Measurements from ENCODE around the gene FOXK1. TPM values are rescaled to one million over a fixed set of nuclear protein-coding genes. Genes with fewer than 3 reads are reported as not detected.
A peak's percentile ranks its signal among the peaks of the same experiment; 100 is the strongest.
"Not testable (repeated sequence)": the region's sequence is repeated elsewhere in the genome, so short reads cannot be mapped to it uniquely, and the experiment has no call there.

The FOXK1 gene
- 4.2 TPM for polyA plus RNA-seq (2013, experiment 1 of 2)
- 5.6 TPM for polyA plus RNA-seq (2013, experiment 2 of 2)

DNA sequence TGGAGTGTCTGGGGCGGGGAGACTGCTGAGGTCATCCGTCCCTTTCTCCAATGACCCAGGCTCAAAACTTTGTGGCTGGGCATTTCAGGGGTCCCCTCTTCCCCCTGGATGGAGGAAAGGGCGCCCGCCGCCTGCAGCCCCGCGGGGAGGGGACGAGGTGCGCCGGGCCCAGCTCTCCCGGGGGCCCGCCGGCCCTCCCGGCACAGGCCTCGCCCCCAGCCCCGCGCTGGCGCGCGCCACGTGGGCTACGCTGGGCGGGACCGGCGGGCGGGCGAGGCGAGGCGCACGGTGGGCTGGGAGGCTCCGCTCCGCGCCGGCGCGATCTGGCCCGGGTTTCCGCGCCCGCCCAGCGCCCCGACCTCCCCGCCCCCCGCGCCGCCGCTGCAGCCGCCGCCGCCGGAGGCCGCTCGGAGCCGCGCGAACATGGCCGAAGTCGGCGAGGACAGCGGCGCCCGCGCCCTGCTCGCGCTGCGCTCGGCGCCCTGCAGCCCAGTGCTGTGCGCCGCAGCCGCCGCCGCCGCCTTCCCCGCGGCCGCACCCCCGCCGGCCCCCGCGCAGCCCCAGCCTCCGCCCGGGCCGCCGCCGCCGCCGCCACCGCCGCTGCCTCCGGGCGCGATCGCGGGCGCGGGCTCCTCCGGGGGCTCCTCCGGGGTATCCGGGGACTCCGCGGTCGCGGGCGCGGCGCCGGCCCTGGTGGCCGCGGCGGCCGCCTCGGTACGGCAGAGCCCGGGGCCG, at the start of gene FOXK1:
Gene FOXK1, plus strand, starts transcription at position 410 of the 735 bp plus-strand sequence. Its CDS starts 14 bp downstream, at position 424.
- H3K9ac ChIP-seq (ENCODE audit: low read depth, low read length) = peak within 1 kb of the TSS; percentile 78
- WGBS = 2% methylated on average over 116 of the region's 116 CpGs
- no peak within 1 kb of the TSS for H3K27ac ChIP-seq (ENCODE audit: low read depth, low read length)
- peak within 1 kb of the TSS; percentile 80 for H3K4me3 ChIP-seq (ENCODE audit: low read length)
- peaks cover 12% of the 10 kb centered on the region for H3K4me1 ChIP-seq (ENCODE audit: insufficient read depth, low read length)
- H3K36me3 ChIP-seq (ENCODE audit: insufficient read depth, low read length) = no peaks in the 10 kb centered on the region
- peaks cover 51% of the 10 kb centered on the region for H3K27me3 ChIP-seq (ENCODE audit: insufficient read depth, low read length)
- 0 out of 2 replicates have a peak, but pooled peaks cover 2% of the 10 kb centered on the region for H3K9me3 ChIP-seq (ENCODE audit: insufficient read depth, low read depth, low read length)

DNA sequence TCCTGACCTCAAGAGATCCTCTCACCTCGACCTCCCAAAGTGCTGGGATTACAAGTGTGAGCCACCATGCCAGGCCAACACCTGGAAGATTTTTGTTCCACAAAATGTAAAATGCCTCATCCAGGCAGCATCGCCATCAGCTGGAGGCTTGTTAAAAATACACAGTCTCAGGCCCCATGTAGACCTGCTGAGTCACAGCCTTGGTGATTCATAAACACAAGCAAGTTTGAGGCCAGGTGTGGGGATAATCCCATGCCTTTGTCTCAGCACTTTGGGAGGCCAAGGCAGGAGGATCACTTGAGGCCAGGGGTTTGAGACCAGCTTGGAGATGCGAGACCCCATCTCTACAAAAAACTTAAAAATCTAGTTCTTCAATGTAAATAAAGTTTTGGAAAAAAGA, 49.1 kb upstream of the FOXK1 start:
- Histone ChIP-seq H3K4me1 (ENCODE audit: insufficient read depth, low read length) (no peaks in the 10 kb centered on the region), H3K9ac (ENCODE audit: low read depth, low read length) (no peak overlapping the region), H3K4me3 (ENCODE audit: low read length) (no peak overlapping the region), H3K9me3 (ENCODE audit: insufficient read depth, low read depth, low read length) (no peaks in the 10 kb centered on the region), H3K27me3 (ENCODE audit: insufficient read depth, low read length) (peaks cover 41% of the 10 kb centered on the region), H3K36me3 (ENCODE audit: insufficient read depth, low read length) (no peaks in the 10 kb centered on the region), H3K27ac (ENCODE audit: low read depth, low read length) (no peak overlapping the region)
- 92% methylated on average over 2 of the region's 3 CpGs for WGBS

DNA sequence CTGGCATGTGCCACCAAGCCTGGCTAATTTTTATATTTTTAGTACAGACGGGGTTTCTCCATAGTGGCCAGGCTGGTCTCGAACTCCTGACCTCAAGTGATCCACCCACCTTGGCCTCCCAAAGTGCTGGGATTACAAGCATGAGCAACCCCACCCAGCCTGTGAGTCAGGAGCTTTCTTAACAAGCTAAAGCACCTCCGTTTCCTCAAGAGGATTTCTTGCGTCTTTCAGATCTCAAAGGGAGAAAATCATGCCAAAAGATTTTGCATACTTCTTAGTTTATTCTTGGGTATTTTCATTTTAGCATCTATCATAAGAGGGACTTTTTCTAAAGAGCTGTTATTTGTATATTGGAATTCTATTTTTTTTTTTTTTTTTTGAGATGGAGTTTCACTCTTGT, 47.9 kb upstream of the FOXK1 start:
- Histone ChIP-seq H3K4me3 (ENCODE audit: low read length) (no peak overlapping the region), H3K9me3 (ENCODE audit: insufficient read depth, low read depth, low read length) (no peaks in the 10 kb centered on the region), H3K9ac (ENCODE audit: low read depth, low read length) (no peak overlapping the region), H3K27me3 (ENCODE audit: insufficient read depth, low read length) (peaks cover 39% of the 10 kb centered on the region), H3K4me1 (ENCODE audit: insufficient read depth, low read length) (no peaks in the 10 kb centered on the region), H3K36me3 (ENCODE audit: insufficient read depth, low read length) (no peaks in the 10 kb centered on the region), H3K27ac (ENCODE audit: low read depth, low read length) (no peak overlapping the region)
- 87% methylated on average over 4 of the region's 4 CpGs for WGBS

DNA sequence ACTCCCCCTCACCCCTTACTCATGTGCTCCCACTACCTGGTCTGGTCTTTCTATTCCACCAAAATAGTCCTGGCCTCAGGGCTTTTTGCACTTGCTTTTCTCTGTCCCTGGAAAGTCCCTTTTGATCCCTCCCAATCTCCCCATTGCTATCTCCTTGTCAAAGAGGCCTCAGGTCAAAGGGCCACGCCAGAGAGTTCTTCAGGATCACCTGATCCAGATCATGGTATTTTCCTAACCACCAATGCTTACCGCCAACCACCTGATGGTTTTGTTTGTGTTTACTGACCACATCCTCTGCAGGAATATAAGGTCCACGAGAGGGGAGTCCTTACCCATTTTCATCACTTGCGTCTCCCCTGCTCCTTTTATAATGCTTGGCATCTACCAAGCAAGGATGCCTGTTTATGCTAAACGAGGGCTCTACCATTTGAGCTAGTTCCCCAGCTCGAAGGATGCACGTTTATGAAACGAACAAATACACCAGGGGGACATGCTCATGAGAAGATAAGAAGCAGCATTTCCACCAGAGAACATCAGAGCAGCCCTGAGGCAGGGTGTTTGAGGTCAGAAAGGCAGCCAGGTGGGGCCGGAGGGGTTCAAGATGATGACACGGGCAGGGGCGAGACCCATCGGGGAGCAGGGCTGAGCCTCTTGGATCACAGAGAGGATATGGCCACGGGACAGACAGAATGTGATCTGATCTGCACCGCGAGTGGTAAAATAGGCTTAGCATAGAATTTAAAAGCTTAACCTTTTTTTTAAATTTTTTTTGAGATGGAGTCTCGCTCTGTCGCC, 43.1 kb upstream of the FOXK1 start:
- no peak overlapping the region for H3K4me3 ChIP-seq (ENCODE audit: low read length)
- WGBS = 83% methylated on average over 17 of the region's 17 CpGs
- H3K36me3 ChIP-seq (ENCODE audit: insufficient read depth, low read length) = no peaks in the 10 kb centered on the region
- peaks cover 7% of the 10 kb centered on the region; the same call in 1 of the 2 replicates for H3K9me3 ChIP-seq (ENCODE audit: insufficient read depth, low read depth, low read length)
- H3K27ac ChIP-seq (ENCODE audit: low read depth, low read length) = no peak overlapping the region
- H3K9ac ChIP-seq (ENCODE audit: low read depth, low read length) = no peak overlapping the region
- H3K27me3 ChIP-seq (ENCODE audit: insufficient read depth, low read length) = peaks cover 13% of the 10 kb centered on the region
- H3K4me1 ChIP-seq (ENCODE audit: insufficient read depth, low read length) = peaks cover 3% of the 10 kb centered on the region; the same call in 1 of the 2 replicates

DNA sequence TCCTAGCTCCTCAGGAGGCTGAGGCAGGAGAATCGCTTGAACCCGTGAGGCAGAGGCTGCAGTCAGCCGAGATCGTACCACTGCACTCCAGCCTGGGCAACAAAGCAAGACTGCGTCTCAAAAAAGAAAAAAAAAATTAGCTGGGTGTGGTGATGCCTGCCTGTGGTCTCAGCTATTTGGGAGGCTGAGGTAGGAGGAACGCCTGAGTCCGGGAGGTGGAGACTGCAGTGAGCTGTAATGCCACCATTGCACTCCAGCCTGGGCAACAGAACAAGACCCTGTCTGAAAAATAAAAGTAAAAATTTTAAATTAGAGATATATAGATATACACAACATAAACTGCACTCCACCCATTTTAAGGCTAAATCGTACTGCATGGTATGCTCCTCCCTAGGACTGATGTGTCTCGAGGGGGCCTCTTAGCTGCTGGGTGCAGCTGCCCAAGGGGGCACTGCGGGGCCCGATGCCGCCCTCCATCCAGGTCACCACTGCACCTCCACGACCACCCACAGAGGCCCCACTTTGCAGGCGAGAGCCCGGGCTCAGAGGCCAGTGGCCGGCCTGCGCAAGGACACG, 40.9 kb upstream of the FOXK1 start:
- Histone ChIP-seq H3K27ac (ENCODE audit: low read depth, low read length) (no peak overlapping the region), H3K27me3 (ENCODE audit: insufficient read depth, low read length) (peaks cover 11% of the 10 kb centered on the region), H3K9me3 (ENCODE audit: insufficient read depth, low read depth, low read length) (peaks cover 7% of the 10 kb centered on the region; the same call in 1 of the 2 replicates), H3K4me1 (ENCODE audit: insufficient read depth, low read length) (peaks cover 3% of the 10 kb centered on the region; the same call in 1 of the 2 replicates), H3K4me3 (ENCODE audit: low read length) (peak overlapping the region; percentile 54), H3K9ac (ENCODE audit: low read depth, low read length) (peak overlapping the region; percentile 50; the same call in 1 of the 2 replicates), H3K36me3 (ENCODE audit: insufficient read depth, low read length) (no peaks in the 10 kb centered on the region)
- 50% methylated on average over 18 of the region's 18 CpGs for WGBS

DNA sequence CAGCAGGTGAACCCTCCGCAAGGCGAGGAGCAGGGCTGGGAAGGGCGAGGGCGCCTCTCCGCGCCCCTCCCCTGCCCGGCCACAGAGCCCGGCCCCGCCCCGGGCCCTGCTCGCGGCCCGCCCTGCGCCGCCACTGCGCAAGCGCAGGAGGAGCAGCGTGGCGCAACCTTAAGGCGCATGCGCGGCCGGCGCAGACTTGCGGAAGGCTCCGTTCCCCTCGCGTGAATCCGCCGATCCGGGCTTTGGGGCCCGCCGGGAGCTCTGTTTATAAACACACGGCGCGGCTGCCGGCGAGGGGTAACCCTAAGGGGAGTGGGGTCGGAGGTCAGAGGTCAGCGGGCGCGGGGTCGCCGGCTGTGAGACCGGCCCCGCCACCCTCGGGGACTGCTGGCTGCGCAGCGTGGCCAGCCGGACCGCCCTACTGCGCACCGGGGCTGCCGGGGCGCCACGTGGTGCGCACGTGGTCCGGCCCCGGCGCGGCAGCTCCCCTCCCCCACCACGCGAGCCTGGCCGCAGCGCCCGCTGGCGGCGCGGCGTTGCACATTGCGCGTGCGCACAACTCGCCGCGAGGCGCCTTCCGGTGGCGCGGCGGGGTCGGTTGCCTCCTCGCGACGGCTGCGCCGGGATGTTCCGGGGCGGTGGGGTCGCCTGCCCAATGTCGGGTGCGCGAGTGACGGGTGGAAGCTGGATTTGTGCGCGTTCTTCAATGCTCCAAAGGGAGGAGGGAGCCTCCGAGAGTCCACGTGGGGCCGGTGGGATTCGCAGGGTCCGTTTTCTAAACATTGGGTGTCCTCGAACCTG, 40.2 kb upstream of the FOXK1 start:
- Histone ChIP-seq H3K9me3 (ENCODE audit: insufficient read depth, low read depth, low read length) (peaks cover 7% of the 10 kb centered on the region; the same call in 1 of the 2 replicates), H3K36me3 (ENCODE audit: insufficient read depth, low read length) (no peaks in the 10 kb centered on the region), H3K27ac (ENCODE audit: low read depth, low read length) (peak overlapping the region; percentile 93; the same call in 1 of the 2 replicates), H3K4me3 (ENCODE audit: low read length) (peak overlapping the region; percentile 56), H3K27me3 (ENCODE audit: insufficient read depth, low read length) (peaks cover 11% of the 10 kb centered on the region), H3K4me1 (ENCODE audit: insufficient read depth, low read length) (peaks cover 3% of the 10 kb centered on the region; the same call in 1 of the 2 replicates), H3K9ac (ENCODE audit: low read depth, low read length) (peak overlapping the region; percentile 86)
- WGBS = under 1% methylated on average over 103 of the region's 103 CpGs

DNA sequence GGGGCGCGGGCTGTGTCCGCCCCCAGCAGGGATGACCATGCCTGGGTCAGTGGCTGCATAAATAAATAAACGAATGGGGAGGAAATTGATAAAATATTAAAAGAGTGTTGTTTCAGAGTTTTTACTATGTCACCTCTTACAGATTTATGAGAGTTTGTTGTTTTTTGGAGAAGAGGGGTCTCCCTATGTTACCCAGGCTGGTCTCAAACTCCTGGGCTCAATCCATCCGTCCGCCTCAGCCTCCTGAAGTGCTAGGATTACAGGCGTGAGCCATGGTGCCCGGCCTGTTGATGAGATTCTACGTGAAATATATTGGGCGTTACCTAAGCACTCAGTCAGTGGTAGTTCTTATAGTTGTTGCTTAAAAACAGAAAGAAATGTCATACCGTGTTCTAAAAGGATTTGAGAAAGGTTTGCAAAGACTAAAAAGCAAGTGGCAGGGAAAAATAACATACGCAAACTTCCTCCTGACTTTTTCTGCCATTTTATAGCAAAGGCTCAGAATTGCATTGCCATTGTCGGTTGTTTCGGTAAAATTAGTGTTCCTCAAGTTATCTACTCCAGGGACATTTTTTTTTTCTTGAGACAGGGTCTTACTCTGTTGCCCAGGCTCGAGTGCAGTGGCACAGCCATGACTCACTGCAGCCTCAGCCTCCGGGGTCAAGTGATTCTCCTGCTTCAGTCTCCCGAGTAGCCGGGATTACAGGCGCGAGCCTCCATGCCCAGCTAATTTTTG, 39.5 kb upstream of the FOXK1 start:
- Histone ChIP-seq H3K9ac (ENCODE audit: low read depth, low read length) (peak overlapping the region; percentile 86), H3K4me3 (ENCODE audit: low read length) (peak overlapping the region; percentile 56), H3K27me3 (ENCODE audit: insufficient read depth, low read length) (peaks cover 7% of the 10 kb centered on the region), H3K4me1 (ENCODE audit: insufficient read depth, low read length) (peaks cover 3% of the 10 kb centered on the region; the same call in 1 of the 2 replicates), H3K9me3 (ENCODE audit: insufficient read depth, low read depth, low read length) (peaks cover 7% of the 10 kb centered on the region; the same call in 1 of the 2 replicates), H3K36me3 (ENCODE audit: insufficient read depth, low read length) (no peaks in the 10 kb centered on the region), H3K27ac (ENCODE audit: low read depth, low read length) (peak overlapping the region; percentile 93; the same call in 1 of the 2 replicates)
- WGBS = 73% methylated on average over 20 of the region's 20 CpGs

DNA sequence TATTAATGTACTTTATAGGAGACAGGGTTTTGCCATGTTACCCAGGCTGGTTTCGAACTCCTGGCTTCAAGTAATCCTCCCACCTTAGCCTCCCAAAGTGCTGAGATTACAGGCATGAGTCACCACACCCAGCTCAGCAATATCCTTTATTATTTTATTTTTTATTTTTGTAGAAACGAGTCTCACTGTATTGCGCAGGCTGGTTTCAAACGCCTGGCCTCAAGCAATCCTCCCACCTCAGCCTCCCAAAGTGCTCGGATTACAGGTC, 39.0 kb upstream of the FOXK1 start:
- H3K9ac ChIP-seq (ENCODE audit: low read depth, low read length); H3K27me3 ChIP-seq (ENCODE audit: insufficient read depth, low read length); H3K4me3 ChIP-seq (ENCODE audit: low read length); H3K4me1 ChIP-seq (ENCODE audit: insufficient read depth, low read length); H3K27ac ChIP-seq (ENCODE audit: low read depth, low read length); H3K9me3 ChIP-seq (ENCODE audit: insufficient read depth, low read depth, low read length); H3K36me3 ChIP-seq (ENCODE audit: insufficient read depth, low read length): not testable (repeated sequence)
- 97% methylated on average over 5 of the region's 5 CpGs for WGBS

DNA sequence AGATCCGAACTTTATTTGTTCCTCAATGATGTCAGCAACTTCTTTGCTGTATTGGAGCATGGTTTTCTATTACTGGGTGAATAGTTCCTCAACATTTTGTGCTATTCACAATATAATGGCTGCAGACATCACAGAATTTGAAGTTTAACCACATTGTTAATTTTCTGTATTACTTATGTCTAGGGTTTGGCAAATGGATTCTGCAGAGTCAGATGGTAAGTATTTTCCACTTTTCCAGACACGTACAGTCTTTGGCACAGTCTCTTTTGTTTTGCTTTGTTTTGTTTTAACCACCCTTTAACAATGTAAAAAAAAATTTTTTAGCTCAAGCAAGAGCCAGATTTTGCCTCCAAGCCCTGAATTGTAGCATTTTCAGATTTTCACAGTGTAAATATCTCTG, 36.8 kb upstream of the FOXK1 start:
- Histone ChIP-seq H3K4me3 (ENCODE audit: low read length) (no peak overlapping the region), H3K9me3 (ENCODE audit: insufficient read depth, low read depth, low read length) (peaks cover 7% of the 10 kb centered on the region; the same call in 1 of the 2 replicates), H3K36me3 (ENCODE audit: insufficient read depth, low read length) (no peaks in the 10 kb centered on the region), H3K27ac (ENCODE audit: low read depth, low read length) (no peak overlapping the region), H3K9ac (ENCODE audit: low read depth, low read length) (no peak overlapping the region), H3K4me1 (ENCODE audit: insufficient read depth, low read length) (peaks cover 4% of the 10 kb centered on the region; the same call in 1 of the 2 replicates), H3K27me3 (ENCODE audit: insufficient read depth, low read length) (peaks cover 7% of the 10 kb centered on the region)
- WGBS = 100% methylated on average over 1 of the region's 2 CpGs

DNA sequence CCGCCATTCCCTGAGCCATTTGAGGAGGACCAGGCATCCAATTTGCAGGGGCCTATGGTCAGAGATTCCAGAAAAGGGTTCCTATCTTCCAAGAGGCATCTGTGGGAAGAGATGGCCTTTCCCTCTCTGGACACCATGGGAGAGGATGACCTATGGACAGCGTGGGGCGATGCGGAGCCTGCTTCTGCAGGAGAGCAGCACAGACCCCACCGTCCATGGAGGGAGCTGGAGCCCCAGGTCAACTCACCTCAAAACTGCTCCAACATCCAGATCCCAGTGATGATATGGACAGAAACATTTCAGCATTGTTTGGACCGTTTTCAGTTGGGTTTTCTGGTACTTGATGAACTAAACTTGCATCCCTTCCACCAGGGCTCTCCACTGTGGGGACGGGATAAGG, 34.0 kb upstream of the FOXK1 start:
- H3K9ac ChIP-seq (ENCODE audit: low read depth, low read length) = no peak overlapping the region
- WGBS = 90% methylated on average over 7 of the region's 7 CpGs
- H3K36me3 ChIP-seq (ENCODE audit: insufficient read depth, low read length) = no peaks in the 10 kb centered on the region
- H3K27ac ChIP-seq (ENCODE audit: low read depth, low read length) = no peak overlapping the region
- H3K4me1 ChIP-seq (ENCODE audit: insufficient read depth, low read length) = peaks cover 11% of the 10 kb centered on the region; the same call in 1 of the 2 replicates
- H3K9me3 ChIP-seq (ENCODE audit: insufficient read depth, low read depth, low read length) = no peaks in the 10 kb centered on the region
- no peaks in the 10 kb centered on the region for H3K27me3 ChIP-seq (ENCODE audit: insufficient read depth, low read length)
- H3K4me3 ChIP-seq (ENCODE audit: low read length) = no peak overlapping the region

Data from HUES64 (cell line).